Left lobe of liver (tissue), 2 donors: ENCODE measurements around the gene DHRSX. TPM values are rescaled to one million over a fixed set of nuclear protein-coding genes. Genes with fewer than 3 reads are reported as not detected.
"Not testable (repeated sequence)": the region's sequence is repeated elsewhere in the genome, so short reads cannot be mapped to it uniquely, and the experiment has no call there.

Source experiments
- ATAC-seq: fragments of 200-7000 bp; cut with Tn5 transposase; one replicate; pipeline ENCODE4 v1.9.1; 2020; ENCODE audit warnings: mild to moderate bottlenecking, moderate library complexity
- DNase-seq: peaks from one replicate; pipeline ENCODE4 v3.0.0-alpha.2; 2020; ENCODE audit warnings: low spot score
- total RNA-seq: library from RNA; stranded (reverse); gene quantifications from one replicate; pipeline ENCODE4 v1.2.1, GENCODE V29; 2021
- donor health status: DM: no; HTN: no; CAD: no; lungs with moderate emphysema.
- donor health status: DM: no; HTN: yes; CAD: no.

Gene DHRSX
- total RNA-seq, 1 donor from 2014 or later, result 23.0 TPM

GRCh38 chrX:2520539-2520938 lies 19.8 kb upstream of the DHRSX start:
- DNase-seq (no peak), ATAC-seq (no peak)

- ATAC-seq, DNase-seq: not testable (repeated sequence)
Measured at GRCh38 chrX:2519638-2520037, 18.9 kb upstream of the DHRSX start.

GRCh38 chrX:2517055-2517454 lies 16.3 kb upstream of the DHRSX start:
- ATAC-seq (no peak), DNase-seq (no peak)

GRCh38 chrX:2516623-2517022 lies 15.8 kb upstream of the DHRSX start:
- no peak for DNase-seq
- no peak for ATAC-seq

DNA sequence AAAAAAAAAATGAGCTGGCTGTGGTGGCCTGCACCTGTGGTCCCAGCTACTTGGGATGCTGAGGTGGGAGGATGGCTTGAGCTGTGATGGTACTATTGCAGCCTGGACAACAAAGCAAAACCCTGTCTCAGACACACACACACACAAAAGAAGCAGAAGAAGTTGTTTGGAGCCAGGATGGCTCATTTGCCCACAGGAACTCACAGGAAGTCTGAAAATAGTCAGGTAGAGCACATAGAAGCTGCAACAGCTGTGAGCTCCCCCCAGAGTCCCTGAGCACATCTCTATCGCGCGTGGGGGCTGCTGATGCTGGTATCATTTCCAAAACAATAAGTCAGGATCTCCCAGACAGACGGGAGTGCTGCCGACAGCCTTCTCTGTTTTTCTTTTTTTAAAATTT lies 13.4 kb upstream of the DHRSX start:
- no peak for DNase-seq
- no peak for ATAC-seq

DNA sequence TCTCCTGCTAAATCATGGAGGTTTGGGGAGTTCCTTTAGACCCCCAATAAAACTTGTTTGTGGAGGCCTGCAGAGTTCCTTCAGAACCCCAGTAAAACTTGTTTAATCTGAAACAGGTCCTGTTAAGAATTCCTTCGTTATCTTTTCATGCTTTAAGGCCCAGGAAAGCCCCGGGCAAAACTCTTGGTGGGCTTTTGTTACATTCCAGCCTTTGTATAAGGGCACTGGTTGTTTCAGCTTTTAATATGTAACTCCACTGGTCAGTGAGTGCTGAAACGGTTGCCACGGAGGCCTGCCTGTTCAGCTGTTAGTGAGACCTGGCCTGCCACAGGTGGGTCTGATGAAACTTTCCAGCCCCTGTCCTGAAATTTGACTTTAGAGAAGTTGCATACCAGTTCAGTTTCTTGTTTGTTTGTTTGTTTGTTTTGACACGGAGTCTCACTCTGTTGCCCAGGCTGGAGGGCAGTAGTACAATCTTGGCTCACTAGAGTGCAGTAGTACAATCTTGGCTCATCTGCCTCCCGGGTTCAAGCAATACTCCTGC lies 12.4 kb upstream of the DHRSX start:
- no peak for ATAC-seq
- no peak for DNase-seq

GRCh38 chrX:2512501-2512900 lies 11.7 kb upstream of the DHRSX start:
- no peak for ATAC-seq
- DNase-seq, result no peak

DNA sequence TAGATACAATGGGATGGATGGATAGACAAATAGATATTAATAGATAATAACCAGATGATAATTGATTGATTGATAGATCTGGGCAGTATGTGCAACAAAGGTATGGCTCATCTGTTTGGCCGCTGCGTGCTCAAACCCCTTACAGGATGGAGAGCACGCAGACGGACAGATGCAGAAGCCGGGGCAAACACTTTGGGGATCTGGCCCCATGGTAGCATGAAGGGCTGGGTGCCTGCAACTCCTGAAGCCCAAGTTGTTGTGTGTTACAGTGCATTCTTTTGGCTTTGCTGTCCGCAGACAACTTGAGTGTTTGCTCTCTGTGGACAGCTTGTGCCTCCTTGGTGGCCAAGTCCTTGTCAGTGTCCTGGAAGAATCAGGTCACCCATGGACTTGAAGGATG lies 10.6 kb upstream of the DHRSX start:
- DNase-seq (no peak), ATAC-seq (no peak)

- ATAC-seq (no peak), DNase-seq (no peak)
Measured at GRCh38 chrX:2508648-2509335, 8.0 kb upstream of the DHRSX start.

DNA sequence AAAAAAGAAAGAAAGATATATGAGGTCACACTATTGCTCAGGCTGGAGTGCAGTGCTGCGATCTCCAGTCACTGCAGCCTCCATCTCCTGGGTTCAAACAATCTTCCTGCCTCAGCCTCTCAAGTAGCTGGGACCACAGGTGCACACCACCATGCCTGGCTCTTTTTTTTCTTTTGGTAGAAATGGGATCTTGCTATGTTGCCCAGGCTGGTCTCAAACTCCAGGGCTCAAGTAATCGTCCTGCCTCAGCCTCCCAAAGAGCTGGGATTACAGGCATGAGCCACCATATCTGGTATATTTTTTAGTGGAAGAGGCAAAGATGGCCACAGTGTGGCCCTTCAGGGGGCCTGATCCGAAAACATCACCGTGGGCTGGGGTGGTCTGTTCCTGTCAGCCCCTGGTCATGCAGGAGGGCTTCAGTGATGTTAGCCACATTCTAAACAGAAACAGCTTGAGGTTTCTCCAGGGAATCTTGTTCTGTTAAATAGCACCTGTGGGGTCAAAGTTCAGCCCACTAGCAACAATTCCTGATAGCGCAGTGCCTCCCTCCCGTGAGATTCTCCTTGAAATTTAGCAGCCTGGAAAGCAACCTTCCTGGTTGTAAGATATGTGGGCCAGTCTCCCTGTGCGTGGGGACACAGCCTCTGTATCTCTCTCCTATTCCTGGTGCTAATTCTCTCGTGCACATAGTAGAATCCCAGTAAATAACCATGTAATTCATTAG lies 7.3 kb upstream of the DHRSX start:
- no peak for ATAC-seq
- DNase-seq, result no peak

GRCh38 chrX:2507196-2507595 lies 6.4 kb upstream of the DHRSX start:
- ATAC-seq (no peak), DNase-seq (no peak)

GRCh38 chrX:2505341-2505740 lies 4.6 kb upstream of the DHRSX start:
- DNase-seq, result peak; percentile 24
- ATAC-seq, result not testable (repeated sequence)

DNA sequence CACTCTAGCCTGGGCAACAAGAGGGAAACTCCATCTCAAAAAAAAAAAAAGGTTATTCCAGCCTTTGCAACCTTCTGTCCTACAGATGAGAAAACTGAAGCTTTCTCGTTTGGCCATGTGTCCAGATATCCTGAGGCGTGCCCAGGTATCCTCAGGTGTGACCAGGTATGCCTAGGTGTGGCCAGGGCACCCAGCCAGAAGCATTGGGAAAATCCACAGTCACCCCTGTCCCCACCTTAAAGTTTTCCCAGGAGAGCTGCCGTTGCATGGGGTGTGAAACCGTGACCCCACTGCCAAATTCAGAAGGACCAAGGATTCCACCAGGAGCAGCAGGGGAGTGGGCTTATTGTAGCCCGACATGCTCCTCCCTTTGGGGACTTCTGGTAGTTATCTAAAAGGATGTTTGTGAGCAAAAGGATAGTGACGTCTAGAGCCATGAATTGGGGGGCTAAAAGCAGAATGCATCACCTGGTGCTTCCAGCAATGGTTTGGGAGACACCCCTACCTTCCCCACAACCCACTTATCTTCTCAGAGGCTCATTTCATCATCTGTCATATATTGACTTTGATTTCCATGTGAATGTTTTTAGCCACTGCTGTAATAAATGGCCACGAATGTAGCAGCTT lies 4.0 kb upstream of the DHRSX start:
- no peak for ATAC-seq
- DNase-seq, result no peak

DNA sequence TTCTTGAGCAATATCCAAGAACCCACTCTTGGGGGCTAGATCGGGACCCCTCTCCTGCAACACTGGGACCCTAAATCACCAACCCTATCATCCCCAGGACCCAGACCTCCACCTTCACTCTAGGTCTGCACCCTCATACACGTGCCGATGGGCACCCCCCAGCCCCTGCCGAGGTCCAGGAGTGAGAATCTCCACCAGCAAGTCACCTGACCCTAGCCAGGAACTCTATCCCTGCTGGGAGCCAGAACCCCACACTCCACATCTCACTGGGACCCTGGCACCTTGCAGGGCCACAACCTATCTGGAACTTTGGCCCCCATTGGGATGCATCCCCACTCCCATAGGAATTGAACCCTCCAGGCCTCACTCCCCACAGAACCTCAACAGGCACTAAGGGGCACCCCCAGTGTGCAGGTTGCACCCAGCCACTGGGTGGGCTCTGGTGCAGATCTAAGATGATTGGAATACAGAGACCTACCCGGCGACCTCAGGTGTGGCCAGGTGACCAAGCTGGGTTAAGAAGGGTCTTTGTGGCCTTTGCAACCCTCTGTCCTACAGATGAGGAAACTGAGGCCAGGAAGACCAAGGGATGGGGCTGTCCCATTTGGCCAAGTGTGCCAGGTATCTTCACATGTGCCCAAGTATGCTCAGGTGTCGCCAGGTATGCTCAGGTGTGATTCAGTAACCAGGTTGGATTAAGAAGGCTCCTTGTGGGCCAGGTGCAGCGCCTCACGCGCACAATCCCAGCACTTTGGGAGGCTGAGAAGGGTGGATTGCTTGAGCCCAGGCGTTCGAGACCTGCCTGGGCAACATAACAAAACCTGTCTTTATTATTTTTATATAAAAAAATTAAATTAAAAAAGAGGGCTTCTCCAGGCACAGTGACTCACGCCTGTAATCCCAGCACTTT lies 3.1 kb upstream of the DHRSX start:
- ATAC-seq (no peak), DNase-seq (no peak)

- DNase-seq, result no peak
- ATAC-seq, result no peak
Measured at GRCh38 chrX:2502668-2503519, 2.1 kb upstream of the DHRSX start.

- DNase-seq (no peak), ATAC-seq (no peak)
Measured at GRCh38 chrX:2502120-2502667, 1.4 kb upstream of the DHRSX start.

DNA sequence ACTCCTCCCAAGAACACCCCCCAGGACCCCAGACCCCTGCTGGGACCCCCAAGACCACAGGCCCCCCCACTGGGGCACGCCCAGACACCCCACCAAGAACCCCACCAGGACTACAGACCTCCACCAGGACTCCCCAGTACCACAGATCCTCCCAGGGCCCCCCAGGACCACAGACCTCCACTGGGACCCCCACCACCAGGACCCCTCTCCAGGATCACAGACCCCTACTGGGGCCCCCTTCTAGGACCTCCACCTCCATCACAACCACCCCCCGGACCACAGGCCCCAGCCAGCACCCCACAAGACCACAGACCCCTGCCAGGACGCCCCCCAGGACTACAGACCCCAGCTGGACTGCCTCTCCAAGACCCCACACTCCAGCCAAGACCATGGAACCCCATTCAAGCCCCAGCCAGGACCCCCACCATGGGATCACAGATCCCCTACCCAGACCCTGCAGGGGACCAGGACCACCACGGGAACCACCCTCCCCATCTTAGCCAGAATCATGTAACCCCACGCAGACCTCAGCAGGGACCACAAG lies 855 bp upstream of the DHRSX start:
- no peak for ATAC-seq
- DNase-seq, result no peak

GRCh38 chrX:2500091-2500802 lies 529 bp downstream of the DHRSX start:
- ATAC-seq (peak; percentile 56), DNase-seq (peak; percentile 57)

GRCh38 chrX:2499507-2499906 lies 1.3 kb downstream of the DHRSX start:
- DNase-seq (no peak), ATAC-seq (no peak)
